K562 (cell line): ENCODE data around the gene SIGLEC6. TPM values are rescaled to one million over a fixed set of nuclear protein-coding genes. Genes with fewer than 3 reads are reported as not detected.

Experiments used
- ATAC-seq: fragments of 200-7000 bp; cut with Tn5 transposase; 3 replicates; pipeline ENCODE4 v1.9.1; 2020; ENCODE audit warnings: moderate library complexity
- BruUV-seq: library from RNA; stranded (reverse); fragments of 400-500 nt; replicated peaks from 2 replicates; lab custom pipeline; 2021; lab: Mats Ljungman, UMichigan
- CTCF ChIA-PET: fragments of 300-600 bp; formaldehyde crosslinking; extraction: SDS; loops from one replicate; lab custom pipeline; 2021; ENCODE audit warnings: low intra/inter-chr PET ratio; lab: Yijun Ruan, JAX
- POLR2A ChIA-PET: fragments of 300-600, 350-650 bp; sonication (Branson Sonifier 250); formaldehyde crosslinking; extraction: SDS; loops from one replicate; lab custom pipeline; 2021; ENCODE audit warnings: antibody characterized with exemption, inconsistent platforms; lab: Yijun Ruan, JAX
- DNase-seq, 4 experiments: peaks; one replicate each; pipeline versions ENCODE4 v3.0.0 to v3.0.0-alpha.2; 2011 to 2018; ENCODE audit warnings: low spot score in 3 of 4, mixed read lengths in 3 of 4; ENCODE audit errors: extremely low read depth in 1 of 4
- FAIRE-seq: peaks from 2 replicates; lab custom pipeline; 2011; peaks lifted over from hg19 to GRCh38; lab: Jason Lieb, UNC
- H2AFZ ChIP-seq: 2 replicates; pipeline ENCODE4 v1.6.0; 2011; ENCODE audit warnings: low read depth, low read length, control low read depth, inconsistent platforms
- H3K27ac ChIP-seq: fragments of 200-600 bp; 3 replicates; pipeline ENCODE4 v1.8.0; 2011; ENCODE audit warnings: low read depth, mild to moderate bottlenecking, control low read depth, inconsistent platforms, low read length, moderate library complexity, mixed read lengths; ENCODE audit errors: extremely low read depth
- H3K27me3 ChIP-seq, 2 experiments: fragments of 300-600 bp in 1 of 2; 2 replicates in 1 of 2; 3 replicates in 1 of 2; pipeline versions ENCODE4 v1.6.0 to v1.8.0; 2011; ENCODE audit warnings: inconsistent platforms in 2 of 2, low read length in 2 of 2, mild to moderate bottlenecking in 1 of 2, mixed read lengths in 1 of 2, moderate library complexity in 1 of 2; ENCODE audit not compliant: control insufficient read depth in 2 of 2, insufficient read depth in 2 of 2
- H3K36me3 ChIP-seq: fragments of 300-600 bp; 3 replicates; pipeline ENCODE4 v1.8.0; 2011; ENCODE audit warnings: mild to moderate bottlenecking, low read length, inconsistent platforms; ENCODE audit not compliant: control insufficient read depth, insufficient read depth
- H3K4me1 ChIP-seq, 2 experiments: fragments of 200-600 bp in 1 of 2; replicated peaks in 1 of 2; 2 replicates in 1 of 2; 3 replicates in 1 of 2; pipeline versions ENCODE4 v1.5.1 to v1.8.0; 2011; ENCODE audit warnings: inconsistent platforms in 2 of 2, low read length in 2 of 2, mild to moderate bottlenecking in 1 of 2, mixed read lengths in 1 of 2, moderate library complexity in 1 of 2; ENCODE audit not compliant: control insufficient read depth in 2 of 2, insufficient read depth in 2 of 2
- H3K4me2 ChIP-seq: 2 replicates; pipeline ENCODE4 v1.6.1; 2011; ENCODE audit warnings: low read length, control low read depth, inconsistent platforms, mixed read lengths; ENCODE audit not compliant: insufficient read depth
- H3K4me3 ChIP-seq: fragments of 200-600 bp; sonication (generic), shearing (Covaris generic); 2 replicates; pipeline ENCODE4 v1.5.1; 2016; ENCODE audit warnings: control low read depth, inconsistent platforms
- H3K79me2 ChIP-seq: fragments of 200-600 bp; 3 replicates; pipeline ENCODE4 v1.8.0; 2011; ENCODE audit warnings: low read length, inconsistent platforms; ENCODE audit not compliant: control insufficient read depth, insufficient read depth
- H3K9ac ChIP-seq, 2 experiments: 2 replicates each; pipeline versions ENCODE4 v1.6.0 to v1.6.1; 2011; ENCODE audit warnings: low read depth in 2 of 2, low read length in 2 of 2, control low read depth in 1 of 2, inconsistent platforms in 1 of 2, mild to moderate bottlenecking in 1 of 2, mixed read lengths in 1 of 2; ENCODE audit not compliant: insufficient read depth in 1 of 2
- H3K9me1 ChIP-seq: one replicate; pipeline ENCODE4 v1.6.0; 2011; ENCODE audit warnings: inconsistent platforms, mild to moderate bottlenecking, low read length, moderate library complexity; ENCODE audit not compliant: control insufficient read depth, insufficient read depth
- H3K9me3 ChIP-seq: replicated peaks from 2 replicates; pipeline ENCODE4 v1.5.1; 2011; ENCODE audit warnings: low read depth, low read length, inconsistent platforms; ENCODE audit not compliant: control insufficient read depth, insufficient read depth
- H4K20me1 ChIP-seq: replicated peaks from 2 replicates; pipeline ENCODE4 v1.6.1; 2011; ENCODE audit warnings: low read length, inconsistent platforms, mixed read lengths; ENCODE audit not compliant: control insufficient read depth, insufficient read depth
- COPS2 ChIP-seq: fragments of 450-650 bp; conservative IDR thresholded peaks from 2 replicates; pipeline ENCODE4 v1.6.1; 2016; ENCODE audit warnings: mild to moderate bottlenecking, moderate library complexity
- E2F3 ChIP-seq: fragments of 250-450 bp; sonication (Bioruptor Pico); IDR thresholded peaks from 2 replicates; pipeline ENCODE4 v1.4.0; 2020; ENCODE audit warnings: mild to moderate bottlenecking
- EP400 ChIP-seq: fragments of 450-650 bp; IDR thresholded peaks from 2 replicates; pipeline ENCODE4 v1.6.1; 2017; ENCODE audit warnings: antibody characterized with exemption, mild to moderate bottlenecking, moderate library complexity
- FOXA3 ChIP-seq, 2 experiments: fragments of 450-650 bp in 1 of 2; sonication (generic) in 1 of 2; formaldehyde crosslinking; IDR thresholded peaks in 1 of 2; conservative IDR thresholded peaks in 1 of 2; 2 replicates each; pipeline versions ENCODE4 v1.4.0 to v1.8.0; 2020 to 2022; ENCODE audit warnings: mild to moderate bottlenecking in 2 of 2, missing genetic modification reagents in 1 of 2
- MYC ChIP-seq, 2 experiments: fragments of 250-450 bp in 1 of 2; sonication (Bioruptor Pico) in 1 of 2; IDR thresholded peaks; 2 replicates each; pipeline versions ENCODE4 v1.5.1 to v1.6.1; 2012 to 2021; ENCODE audit warnings: low read depth in 2 of 2, borderline replicate concordance in 1 of 2, improper control_type of control experiment in 1 of 2, low read length in 1 of 2, mild to moderate bottlenecking in 1 of 2, moderate library complexity in 1 of 2
- MYNN ChIP-seq, 2 experiments: sonication (generic); formaldehyde crosslinking in 1 of 2; IDR thresholded peaks; 2 replicates each; pipeline versions ENCODE4 v1.5.0 to v1.6.1; 2016 to 2020; ENCODE audit warnings: antibody characterized with exemption in 1 of 2, missing genetic modification reagents in 1 of 2
- PML ChIP-seq: IDR thresholded peaks from 2 replicates; pipeline ENCODE4 v1.6.1; 2012; ENCODE audit warnings: low read length, inconsistent platforms
- POLR2A ChIP-seq: fragments of 450-650 bp; conservative IDR thresholded peaks from 2 replicates; pipeline ENCODE4 v1.6.1; 2016
- RBM34 ChIP-seq: fragments of 200-400 bp; formaldehyde crosslinking; IDR thresholded peaks from 2 replicates; pipeline ENCODE4 v1.6.1; 2018; ENCODE audit warnings: low read length, borderline replicate concordance; ENCODE audit not compliant: insufficient read depth
- RUNX1 ChIP-seq: sonication (generic); IDR thresholded peaks from 2 replicates; pipeline ENCODE4 v1.6.1; 2016; ENCODE audit warnings: antibody characterized with exemption, low read depth
- SMARCB1 ChIP-seq: IDR thresholded peaks from 2 replicates; pipeline ENCODE4 v1.6.1; 2011; ENCODE audit warnings: improper control_type of control experiment, low read depth; ENCODE audit not compliant: insufficient read length
- ZBTB8A ChIP-seq: fragments of 450-650 bp; IDR thresholded peaks from 2 replicates; pipeline ENCODE4 v1.6.1; 2018; ENCODE audit warnings: mild to moderate bottlenecking, moderate library complexity; ENCODE audit not compliant: partially characterized antibody
- ZFX ChIP-seq: sonication (generic); formaldehyde crosslinking; IDR thresholded peaks from 2 replicates; pipeline ENCODE4 v1.8.0; 2022; ENCODE audit warnings: mild to moderate bottlenecking, missing genetic modification reagents, moderate library complexity
- WGBS: fragments of 100-300 bp; shearing (Covaris generic); methylation state at CpG from one replicate; pipeline ENCODE4 v1.1.6; 2016; ENCODE audit warnings: low coverage, mixed read lengths; ENCODE audit not compliant: insufficient coverage; ENCODE audit errors: missing lambda C conversion rate; 5-methylcytosine and 5-hydroxymethylcytosine counted together
- in situ Hi-C: fragments of 300-500 bp; cut with MboI; formaldehyde crosslinking; loops from 4 replicates; pipeline ENCODE4 v1.15.0; 2018; ENCODE audit warnings: inconsistent platforms, mixed read lengths
- intact Hi-C: fragments of 100-400 bp; cut with micrococcal nuclease; formaldehyde crosslinking; loops from 2 replicates; pipeline ENCODE4 v1.14.2; 2022
- polyA plus RNA-seq, 8 experiments: library from polyadenylated mRNA; depleted of rRNA in 4 of 8; stranded (reverse) in 5 of 8; unstranded in 3 of 8; fragments of >200 nt; fragmentation: Nextera tagmentation in 2 of 8; fragmentation: Illumina TruSeq in 1 of 8; extraction: Ambion mirVana in 2 of 8; extraction: Trizol in 1 of 8; gene quantifications; 2 replicates each; pipeline versions ENCODE4 v1.2.1 to v1.2.3, GENCODE V29; 2011 to 2014; ENCODE audit warnings: inconsistent platforms in 1 of 8, missing spikeins in 1 of 8
- total RNA-seq, 7 experiments: library from RNA; depleted of rRNA in 6 of 7; stranded (reverse); fragments of >200 nt in 6 of 7; fragmentation: Illumina TruSeq in 2 of 7; extraction: Trizol in 2 of 7; gene quantifications; 2 replicates each; pipeline versions ENCODE4 v1.2.1 to v1.2.3, GENCODE V29; 2011 to 2021; ENCODE audit warnings: low replicate concordance in 1 of 7
- TF ChIP-seq, protein P1 (sequence below): sonication (generic); formaldehyde crosslinking; IDR thresholded peaks from 2 replicates; pipeline ENCODE4 v1.8.0; 2022; ENCODE audit warnings: mild to moderate bottlenecking, low read depth, missing genetic modification reagents
- TF ChIP-seq, protein P2 (sequence below): IDR thresholded peaks from 2 replicates; pipeline ENCODE4 v1.6.1; 2014; ENCODE audit warnings: antibody characterized with exemption

The SIGLEC6 gene
- total and polyA plus RNA-seq, 9 of the 15 experiments (the other 6 are each of a cell fraction or from before 2014, with no cell fraction given): 0.03 to 17.5 (median 0.71) TPM

DNA sequence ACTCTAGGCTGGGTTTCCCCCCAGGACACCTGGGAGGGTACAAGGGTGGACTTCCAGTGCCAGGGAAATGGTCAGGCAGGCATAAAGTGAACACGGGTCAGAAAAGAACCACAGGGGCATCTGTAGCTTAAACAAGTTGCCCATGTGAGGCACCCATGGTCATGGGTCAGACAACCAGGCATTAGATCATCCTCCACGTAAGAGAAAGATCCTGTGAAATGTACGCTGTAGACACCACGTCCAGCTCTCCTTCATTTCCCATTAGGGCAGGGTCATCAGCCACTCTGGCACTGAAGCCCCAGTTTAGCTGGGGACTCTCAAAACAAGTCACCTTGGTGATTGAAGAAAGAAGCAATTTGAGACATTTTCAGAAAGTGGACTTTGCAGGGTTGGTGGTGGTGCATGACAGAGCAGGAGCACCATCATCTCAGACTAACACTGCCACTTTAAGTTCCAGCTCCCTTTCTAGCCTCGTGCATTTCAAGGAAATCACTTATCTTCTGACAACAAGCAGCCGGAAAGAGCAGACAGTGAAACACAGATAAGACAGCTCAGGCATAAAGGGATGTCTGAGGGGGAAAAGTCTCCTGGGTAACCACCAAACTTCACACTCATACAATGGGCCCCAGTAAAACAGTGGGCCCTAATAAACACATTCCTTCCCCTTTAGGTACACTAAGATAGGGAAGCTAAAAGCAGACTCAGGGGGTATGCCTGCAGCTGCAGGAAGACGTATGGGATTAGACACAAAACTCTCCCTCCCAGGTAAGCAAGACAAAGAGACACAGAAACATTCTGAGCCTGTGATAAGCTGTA lies 16.1 kb upstream of the SIGLEC6 start (continued):
- peak; percentile 91 for TF ChIP-seq MYNN (IDR thresholded peaks at IDR 0.05)
- TF ChIP-seq MYNN (CRISPR knock-in tag; IDR thresholded peaks at IDR 0.05): no peak
- no peak for TF ChIP-seq E2F3
- TF ChIP-seq ZBTB8A: no peak
- TF ChIP-seq RBM34: no peak
- TF ChIP-seq COPS2: no peak
- no peak for TF ChIP-seq SMARCB1

DNA sequence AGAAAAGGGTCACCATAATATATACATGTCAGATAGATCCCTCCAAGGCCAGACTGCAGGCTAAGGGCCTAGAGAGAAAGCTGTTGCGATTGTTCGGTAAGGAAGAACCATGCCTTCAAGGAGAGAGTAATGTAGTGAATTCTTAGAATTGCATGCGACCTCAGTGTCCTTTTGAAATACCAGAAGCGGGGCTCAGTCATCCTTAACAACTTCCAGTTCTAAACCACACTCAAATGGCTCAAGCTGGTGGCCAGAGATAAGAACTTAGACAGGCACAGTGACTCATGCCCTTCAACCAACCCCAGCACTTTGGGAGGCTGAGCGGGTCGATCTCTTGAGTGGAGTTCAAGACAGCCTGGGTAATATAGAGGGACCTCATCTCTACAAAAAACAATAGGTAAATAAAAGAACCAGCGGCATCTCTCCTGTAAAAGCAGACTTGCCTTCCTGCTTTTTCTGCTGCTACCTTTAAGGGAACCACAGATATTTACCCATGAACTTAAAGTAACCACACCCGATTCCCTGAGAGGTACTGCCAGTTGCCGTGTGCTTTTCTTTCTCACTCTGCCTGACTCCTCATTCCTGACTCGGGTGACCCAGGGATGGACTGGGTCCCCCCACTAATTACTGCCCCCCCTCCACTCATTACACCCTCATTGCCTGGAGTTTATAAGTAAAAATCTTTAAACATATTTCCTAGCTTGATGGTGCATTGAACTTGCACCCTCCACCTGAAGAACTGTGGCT lies 15.4 kb upstream of the SIGLEC6 start:
- Histone ChIP-seq H3K9me3 (no peaks in the 10 kb centered on the region), H3K27me3 (no peaks in the 10 kb centered on the region; a peak in 1 of 5 replicates), H4K20me1 (no peaks in the 10 kb centered on the region), H3K27ac (peak overlapping the region; percentile 100), H3K79me2 (peaks cover 53% of the 10 kb centered on the region), H3K36me3 (peaks cover 7% of the 10 kb centered on the region; the same call in 2 of the 3 replicates), H2AFZ (no peak overlapping the region), H3K4me3 (peak overlapping the region; percentile 28), H3K4me1 (peaks cover 62 to 66% of the 10 kb centered on the region in 2 experiments), H3K9me1 (no peaks in the 10 kb centered on the region), H3K9ac (peak overlapping the region; percentile 77 to 98), H3K4me2 (peak overlapping the region; percentile 98)
- intact Hi-C loops: loop anchor here (2.0 kb wide), 3 partner anchors 26 to 78 kb away; no protein-coding TSS in a partner anchor
- peak; percentile 75 for ATAC-seq
- ChIA-PET POLR2A (interaction anchor here (0.6 to 3.5 kb wide), 24 partner anchors 8 to 1055 kb away, joined by 3 to 31 read pairs (median 5); partner anchors contain the start of genes C19orf84, CEACAM18, SIGLEC6 and ZNF175), CTCF (no interaction called here)
- peak; percentile 73 to 98 (median 78) for DNase-seq
- BruUV-seq: no TSS peak
- peak; percentile 97 for FAIRE-seq
- WGBS: 0% methylated on average over 10 of the region's 10 CpGs
- in situ Hi-C loops: no loop called here
- TF ChIP-seq PML (peak; percentile 96), RUNX1 (peak; percentile 96), EP400 (peak; percentile 81), ZFX (CRISPR knock-in tag) (peak; percentile 42; the same call in 1 of the 2 replicates), MYC (IDR thresholded peaks at IDR 0.05; ENCODE audit: low read depth, low read length) (peak; percentile 87), MYC (CRISPR knock-in tag; IDR thresholded peaks at IDR 0.05; ENCODE audit: borderline replicate concordance, low read depth) (no peak), POLR2A (peak; percentile 55; the same call in 1 of the 2 replicates), FOXA3 (CRISPR knock-in tag; conservative IDR thresholded peaks at IDR 0.05 in 1 of 2, IDR thresholded peaks at IDR 0.05 in 1 of 2) (0 out of 4 replicates have a peak, but pooled peaks of 1 of the 2 experiments have one; percentile 4)
- TF ChIP-seq, protein P1, sequence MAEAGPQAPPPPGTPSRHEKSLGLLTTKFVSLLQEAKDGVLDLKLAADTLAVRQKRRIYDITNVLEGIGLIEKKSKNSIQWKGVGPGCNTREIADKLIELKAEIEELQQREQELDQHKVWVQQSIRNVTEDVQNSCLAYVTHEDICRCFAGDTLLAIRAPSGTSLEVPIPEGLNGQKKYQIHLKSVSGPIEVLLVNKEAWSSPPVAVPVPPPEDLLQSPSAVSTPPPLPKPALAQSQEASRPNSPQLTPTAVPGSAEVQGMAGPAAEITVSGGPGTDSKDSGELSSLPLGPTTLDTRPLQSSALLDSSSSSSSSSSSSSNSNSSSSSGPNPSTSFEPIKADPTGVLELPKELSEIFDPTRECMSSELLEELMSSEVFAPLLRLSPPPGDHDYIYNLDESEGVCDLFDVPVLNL: no peak
- TF ChIP-seq, protein P2, sequence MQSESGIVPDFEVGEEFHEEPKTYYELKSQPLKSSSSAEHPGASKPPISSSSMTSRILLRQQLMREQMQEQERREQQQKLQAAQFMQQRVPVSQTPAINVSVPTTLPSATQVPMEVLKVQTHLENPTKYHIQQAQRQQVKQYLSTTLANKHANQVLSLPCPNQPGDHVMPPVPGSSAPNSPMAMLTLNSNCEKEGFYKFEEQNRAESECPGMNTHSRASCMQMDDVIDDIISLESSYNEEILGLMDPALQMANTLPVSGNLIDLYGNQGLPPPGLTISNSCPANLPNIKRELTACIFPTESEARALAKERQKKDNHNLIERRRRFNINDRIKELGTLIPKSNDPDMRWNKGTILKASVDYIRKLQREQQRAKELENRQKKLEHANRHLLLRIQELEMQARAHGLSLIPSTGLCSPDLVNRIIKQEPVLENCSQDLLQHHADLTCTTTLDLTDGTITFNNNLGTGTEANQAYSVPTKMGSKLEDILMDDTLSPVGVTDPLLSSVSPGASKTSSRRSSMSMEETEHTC: peak; percentile 87
